Loucy (cell line): ENCODE measurements around the gene SRD5A1.

Source experiments
- EZH2phosphoT487 ChIP-seq: fragments of 200-600 bp; IDR thresholded peaks from 2 replicates; pipeline ENCODE4 v1.6.1; 2018; ENCODE audit warnings: antibody characterized with exemption, mild to moderate bottlenecking, moderate library complexity, borderline replicate concordance
- TF ChIP-seq, protein P1 (sequence below): fragments of 200-600 bp; sonication (generic); conservative IDR thresholded peaks from 2 replicates; pipeline ENCODE4 v1.5.1; 2014; ENCODE audit warnings: mild to moderate bottlenecking, antibody characterized with exemption, low read length

DNA sequence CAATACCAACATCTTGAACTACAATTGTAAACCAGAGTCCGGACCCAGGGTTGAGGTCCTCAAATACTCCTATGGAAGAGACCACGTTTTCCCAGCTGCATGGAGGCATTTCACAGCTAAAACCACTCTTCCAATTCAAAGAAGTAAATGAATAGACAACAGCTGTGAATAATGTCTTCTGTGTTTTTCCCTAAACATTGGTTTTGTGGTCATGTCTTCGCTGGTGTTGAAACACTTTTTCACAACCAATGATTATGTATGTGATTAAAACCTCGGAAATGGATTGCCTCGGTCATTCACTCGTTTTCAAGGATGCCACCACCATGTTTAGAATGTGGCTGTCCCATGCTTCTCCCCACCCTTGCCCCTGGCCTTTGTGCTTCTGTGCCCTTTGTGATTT, 70.6 kb downstream of the SRD5A1 start:
- TF ChIP-seq, protein P1, sequence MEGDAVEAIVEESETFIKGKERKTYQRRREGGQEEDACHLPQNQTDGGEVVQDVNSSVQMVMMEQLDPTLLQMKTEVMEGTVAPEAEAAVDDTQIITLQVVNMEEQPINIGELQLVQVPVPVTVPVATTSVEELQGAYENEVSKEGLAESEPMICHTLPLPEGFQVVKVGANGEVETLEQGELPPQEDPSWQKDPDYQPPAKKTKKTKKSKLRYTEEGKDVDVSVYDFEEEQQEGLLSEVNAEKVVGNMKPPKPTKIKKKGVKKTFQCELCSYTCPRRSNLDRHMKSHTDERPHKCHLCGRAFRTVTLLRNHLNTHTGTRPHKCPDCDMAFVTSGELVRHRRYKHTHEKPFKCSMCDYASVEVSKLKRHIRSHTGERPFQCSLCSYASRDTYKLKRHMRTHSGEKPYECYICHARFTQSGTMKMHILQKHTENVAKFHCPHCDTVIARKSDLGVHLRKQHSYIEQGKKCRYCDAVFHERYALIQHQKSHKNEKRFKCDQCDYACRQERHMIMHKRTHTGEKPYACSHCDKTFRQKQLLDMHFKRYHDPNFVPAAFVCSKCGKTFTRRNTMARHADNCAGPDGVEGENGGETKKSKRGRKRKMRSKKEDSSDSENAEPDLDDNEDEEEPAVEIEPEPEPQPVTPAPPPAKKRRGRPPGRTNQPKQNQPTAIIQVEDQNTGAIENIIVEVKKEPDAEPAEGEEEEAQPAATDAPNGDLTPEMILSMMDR = no peak
- no peak for TF ChIP-seq EZH2phosphoT487
